GM12878 (cell line): ENCODE results near the gene CD27. TPM values are rescaled to one million over a fixed set of nuclear protein-coding genes. Genes with fewer than 3 reads are reported as not detected.

Experiments used
- ATAC-seq: fragments of 200-7000 bp; cut with Tn5 transposase; 3 replicates; pipeline ENCODE4 v1.9.1; 2020; ENCODE audit warnings: mild to moderate bottlenecking, moderate library complexity
- BruUV-seq: library from RNA; stranded (reverse); fragments of 400-500 nt; replicated peaks from 2 replicates; lab custom pipeline; 2021; lab: Mats Ljungman, UMichigan
- CTCF ChIA-PET: fragments of 300-600 bp; sonication (Branson Sonifier 250); formaldehyde crosslinking; extraction: SDS; loops from one replicate; lab custom pipeline; 2021; ENCODE audit warnings: inconsistent platforms; lab: Yijun Ruan, JAX
- POLR2A ChIA-PET: fragments of 350-600 bp; formaldehyde crosslinking; extraction: SDS; loops from one replicate; lab custom pipeline; 2021; ENCODE audit warnings: inconsistent platforms; lab: Charles Lee
- RAD21 ChIA-PET: fragments of 300-600 bp; sonication (Branson Sonifier 250); formaldehyde crosslinking; loops from one replicate; lab custom pipeline; 2023; ENCODE audit warnings: antibody characterized with exemption; ENCODE audit not compliant: unreplicated experiment; lab: Charles Lee
- SMC1A ChIA-PET: fragments of 300-600 bp; sonication (Branson Sonifier 250); formaldehyde crosslinking; loops from one replicate; lab custom pipeline; 2023; ENCODE audit not compliant: unreplicated experiment, uncharacterized antibody; lab: Charles Lee
- DNase-seq: peaks from one replicate; pipeline ENCODE4 v3.0.0-alpha.2; 2011; ENCODE audit warnings: low read depth, low spot score
- FAIRE-seq: peaks from 3 replicates; lab custom pipeline; 2011; peaks lifted over from hg19 to GRCh38; lab: Jason Lieb, UNC
- H2AFZ ChIP-seq: 2 replicates; pipeline ENCODE4 v1.6.0; 2011; ENCODE audit warnings: low read depth, low read length, control low read depth; ENCODE audit not compliant: control insufficient read depth
- H3K27ac ChIP-seq: 2 replicates; pipeline ENCODE4 v1.5.1; 2011; ENCODE audit warnings: control low read depth; ENCODE audit not compliant: control insufficient read depth, insufficient read depth
- H3K27me3 ChIP-seq, 2 experiments: replicated peaks in 1 of 2; 2 replicates each; pipeline versions ENCODE4 v1.6.0 to v1.6.1; 2011; ENCODE audit warnings: low read length in 1 of 2; ENCODE audit not compliant: control insufficient read depth in 2 of 2, insufficient read depth in 2 of 2
- H3K36me3 ChIP-seq, 2 experiments: 2 replicates each; pipeline ENCODE4 v1.5.1; 2011; ENCODE audit warnings: low read length in 1 of 2; ENCODE audit not compliant: control insufficient read depth in 2 of 2, insufficient read depth in 2 of 2
- H3K4me1 ChIP-seq: 2 replicates; pipeline ENCODE4 v1.6.1; 2011; ENCODE audit warnings: mild to moderate bottlenecking, low read length, moderate library complexity, mixed read lengths; ENCODE audit not compliant: control insufficient read depth, insufficient read depth
- H3K4me2 ChIP-seq: 2 replicates; pipeline ENCODE4 v1.6.0; 2011; ENCODE audit warnings: control low read depth; ENCODE audit not compliant: control insufficient read depth, insufficient read depth
- H3K4me3 ChIP-seq: fragments of 200-600 bp; sonication (generic); 2 replicates; pipeline ENCODE4 v1.5.1; 2016
- H3K79me2 ChIP-seq: 2 replicates; pipeline ENCODE4 v1.6.0; 2011; ENCODE audit warnings: low read length; ENCODE audit not compliant: control insufficient read depth, insufficient read depth
- H3K9ac ChIP-seq: 2 replicates; pipeline ENCODE4 v1.8.0; 2011; ENCODE audit warnings: low read length, control low read depth, mixed read lengths; ENCODE audit not compliant: control insufficient read depth, insufficient read depth
- H3K9me3 ChIP-seq: replicated peaks from 3 replicates; pipeline ENCODE4 v1.5.1; 2011; ENCODE audit warnings: mild to moderate bottlenecking, low read length; ENCODE audit not compliant: control insufficient read depth, insufficient read depth
- H4K20me1 ChIP-seq: 2 replicates; pipeline ENCODE4 v1.6.0; 2011; ENCODE audit not compliant: control insufficient read depth, insufficient read depth
- IKZF2 ChIP-seq, 2 experiments: fragments of 450-650 bp; IDR thresholded peaks; 2 replicates each; pipeline ENCODE4 v1.6.1; 2017; ENCODE audit warnings: mild to moderate bottlenecking in 2 of 2, moderate library complexity in 2 of 2
- IRF4 ChIP-seq: IDR thresholded peaks from 2 replicates; pipeline ENCODE4 v1.6.1; 2011; ENCODE audit warnings: low read depth, low read length
- MTA2 ChIP-seq: fragments of 450-650 bp; IDR thresholded peaks from 2 replicates; pipeline ENCODE4 v1.6.1; 2016; ENCODE audit warnings: low read depth, mild to moderate bottlenecking, moderate library complexity
- NFIC ChIP-seq: IDR thresholded peaks from 2 replicates; pipeline ENCODE4 v1.6.1; 2012; ENCODE audit warnings: low read depth, mild to moderate bottlenecking, inconsistent platforms, low read length, moderate library complexity
- RELB ChIP-seq: fragments of 450-650 bp; IDR thresholded peaks from 2 replicates; pipeline ENCODE4 v1.6.1; 2017; ENCODE audit warnings: low read depth, mild to moderate bottlenecking, moderate library complexity
- RUNX3 ChIP-seq: IDR thresholded peaks from 2 replicates; pipeline ENCODE4 v1.6.1; 2012; ENCODE audit warnings: low read length, inconsistent platforms
- SPI1 ChIP-seq: IDR thresholded peaks from 2 replicates; pipeline ENCODE4 v1.6.1; 2011; ENCODE audit warnings: low read depth, mild to moderate bottlenecking, low read length, moderate library complexity, borderline replicate concordance; ENCODE audit not compliant: insufficient read depth
- WGBS: methylation state at CpG from one replicate; pipeline ENCODE4 v1.1.6; 2016; ENCODE audit warnings: low lambda C conversion rate; ENCODE audit not compliant: insufficient replicate concordance, insufficient coverage; ENCODE audit errors: missing lambda C conversion rate; 5-methylcytosine and 5-hydroxymethylcytosine counted together
- in situ Hi-C: fragments of 300-500 bp; cut with MboI; formaldehyde crosslinking; loops from 9 replicates; pipeline ENCODE4 v1.14.3; 2018; ENCODE audit warnings: mixed read lengths
- intact Hi-C: fragments of 100-400 bp; cut with micrococcal nuclease; formaldehyde crosslinking; loops from one replicate; pipeline ENCODE4 v1.14.2; 2022; ENCODE audit not compliant: unreplicated experiment
- polyA plus RNA-seq, 11 experiments: library from polyadenylated mRNA; depleted of rRNA in 4 of 11; unstranded in 6 of 11; stranded (reverse) in 5 of 11; fragments of >200 nt; fragmentation: Nextera tagmentation in 4 of 11; fragmentation: Illumina TruSeq in 1 of 11; extraction: Ambion mirVana in 4 of 11; extraction: Trizol in 1 of 11; gene quantifications; 1 replicate in 1 of 11; 2 replicates in 10 of 11; pipeline versions ENCODE4 v1.2.1 to v1.2.3, GENCODE V29; 2011 to 2016; ENCODE audit warnings: inconsistent platforms in 2 of 11, missing spikeins in 2 of 11, low read depth in 1 of 11
- total RNA-seq, 4 experiments: library from RNA; depleted of rRNA in 3 of 4; stranded (reverse); fragments of >200 nt in 3 of 4; fragmentation: Illumina TruSeq in 1 of 4; extraction: Trizol in 1 of 4; gene quantifications; 2 replicates each; pipeline versions ENCODE4 v1.2.1 to v1.2.3, GENCODE V29; 2013 to 2021

Gene CD27
- total and polyA plus RNA-seq, 10 of the 15 experiments (the other 5 are each of a cell fraction or from before 2014, with no cell fraction given), result 4.9 to 184 (median 106) TPM

- 17% methylated on average over 3 of the region's 3 CpGs for WGBS
- H3K4me1 ChIP-seq, result no peaks in the 10 kb centered on the region
- no peak overlapping the region for H3K27ac ChIP-seq
- H2AFZ ChIP-seq, result no peak overlapping the region
- H3K4me3 ChIP-seq, result no peak overlapping the region
- ChIA-PET RAD21 (interaction anchor here (1.3 kb wide), 1 partner anchor 48 kb away, joined by 3 read pairs; no protein-coding TSS in a partner anchor), SMC1A (interaction anchor here (0.6 kb wide), 1 partner anchor 81 kb away, joined by 3 read pairs; no protein-coding TSS in a partner anchor), POLR2A (no interaction called here), CTCF (interaction anchor here (0.7 to 1.4 kb wide), 3 partner anchors 75 to 147 kb away, joined by 3 to 4 read pairs (median 3); partner anchors contain the start of gene TNFRSF1A)
- in situ Hi-C loops (no loop called here), intact Hi-C loops (no loop called here)
- peak; percentile 61; the same call in 2 of the 3 replicates for ATAC-seq
- no peaks in the 10 kb centered on the region for H3K79me2 ChIP-seq
- H4K20me1 ChIP-seq, result no peaks in the 10 kb centered on the region
- no peak overlapping the region for H3K9ac ChIP-seq
- BruUV-seq, result no TSS peak
- no peak overlapping the region for H3K4me2 ChIP-seq
- FAIRE-seq, result no peak
- H3K9me3 ChIP-seq, result no peaks in the 10 kb centered on the region
- TF ChIP-seq IRF4 (0 out of 2 replicates have a peak, but pooled peaks have one; percentile 6), SPI1 (peak; percentile 74; the same call in 1 of the 2 replicates), RUNX3 (peak; percentile 64), NFIC (no peak), MTA2 (no peak), IKZF2 (IDR thresholded peaks at IDR 0.05) (peak in 1 of 2 experiments; percentile 11; a peak in 1 of 4 replicates), RELB (no peak)
- TF ChIP-seq, all 136 proteins: peak for 4
- no peaks in the 10 kb centered on the region for H3K36me3 ChIP-seq
- H3K27me3 ChIP-seq, result no peaks in the 10 kb centered on the region
- no peak for DNase-seq
Measured at GRCh38 chr12:6416596-6416995, 28.2 kb upstream of the CD27 start.
